H9 (cell line): ENCODE measurements around the gene RCAN2. TPM values are rescaled to one million over a fixed set of nuclear protein-coding genes. Genes with fewer than 3 reads are reported as not detected.

ENCODE experiments used
- DNase-seq: peaks from one replicate; pipeline ENCODE4 v3.0.0-alpha.2; 2017
- H2AFZ ChIP-seq: one replicate; pipeline ENCODE4 v1.6.1; 2013; ENCODE audit warnings: mild to moderate bottlenecking, low read length, control low read depth, moderate library complexity
- H2AK5ac ChIP-seq: 2 replicates; pipeline ENCODE4 v1.6.1; 2013; ENCODE audit warnings: low read length, control low read depth, mixed read lengths; ENCODE audit not compliant: insufficient read length
- H2BK120ac ChIP-seq: one replicate; pipeline ENCODE4 v1.6.1; 2013; ENCODE audit warnings: low read depth, mild to moderate bottlenecking, low read length, control low read depth, inconsistent platforms; ENCODE audit not compliant: poor library complexity, severe bottlenecking
- H2BK12ac ChIP-seq: 2 replicates; pipeline ENCODE4 v1.6.1; 2013; ENCODE audit warnings: low read length, control low read depth, mixed read lengths, low read depth; ENCODE audit not compliant: insufficient read length
- H2BK15ac ChIP-seq: 2 replicates; pipeline ENCODE4 v1.6.1; 2013; ENCODE audit warnings: low read depth, low read length, control low read depth
- H2BK20ac ChIP-seq: one replicate; pipeline ENCODE4 v1.6.1; 2013; ENCODE audit warnings: low read depth, mild to moderate bottlenecking, low read length, control low read depth, inconsistent platforms; ENCODE audit not compliant: poor library complexity, severe bottlenecking
- H2BK5ac ChIP-seq: 2 replicates; pipeline ENCODE4 v1.6.1; 2013; ENCODE audit warnings: low read length, control low read depth, mixed read lengths; ENCODE audit not compliant: insufficient read length
- H3K14ac ChIP-seq: 2 replicates; pipeline ENCODE4 v1.6.1; 2013; ENCODE audit warnings: low read length, control low read depth; ENCODE audit not compliant: insufficient read depth
- H3K18ac ChIP-seq: 2 replicates; pipeline ENCODE4 v1.6.1; 2013; ENCODE audit warnings: low read depth, mild to moderate bottlenecking, mixed read lengths, low read length, control low read depth; ENCODE audit not compliant: insufficient read length
- H3K23ac ChIP-seq: 2 replicates; pipeline ENCODE4 v1.6.1; 2013; ENCODE audit warnings: low read length, control low read depth, mixed read lengths, low read depth; ENCODE audit not compliant: insufficient read length
- H3K23me2 ChIP-seq: 2 replicates; pipeline ENCODE4 v1.6.1; 2013; ENCODE audit warnings: low read depth, mild to moderate bottlenecking, mixed read lengths, low read length, control low read depth; ENCODE audit not compliant: insufficient read length, poor library complexity, severe bottlenecking
- H3K27ac ChIP-seq: 2 replicates; pipeline ENCODE4 v1.5.1; 2013; ENCODE audit warnings: low read length, control low read depth, mixed read lengths, low read depth; ENCODE audit not compliant: insufficient read length
- H3K27me3 ChIP-seq: 2 replicates; pipeline ENCODE4 v1.6.1; 2013; ENCODE audit warnings: low read length, control low read depth, inconsistent platforms; ENCODE audit not compliant: insufficient read depth
- H3K4ac ChIP-seq: 2 replicates; pipeline ENCODE4 v1.6.1; 2013; ENCODE audit warnings: low read depth, mild to moderate bottlenecking, control low read depth, inconsistent platforms, low read length, moderate library complexity
- H3K4me1 ChIP-seq: 2 replicates; pipeline ENCODE4 v1.6.1; 2013; ENCODE audit warnings: low read length, control low read depth, inconsistent platforms; ENCODE audit not compliant: insufficient read depth
- H3K4me2 ChIP-seq: 2 replicates; pipeline ENCODE4 v1.6.1; 2013; ENCODE audit warnings: low read length, control low read depth, mixed read lengths; ENCODE audit not compliant: insufficient read length, insufficient read depth
- H3K56ac ChIP-seq: 2 replicates; pipeline ENCODE4 v1.6.1; 2013; ENCODE audit warnings: low read depth, mild to moderate bottlenecking, mixed read lengths, low read length, control low read depth; ENCODE audit not compliant: insufficient read length
- H3K79me1 ChIP-seq: 2 replicates; pipeline ENCODE4 v1.6.1; 2013; ENCODE audit warnings: low read depth, mild to moderate bottlenecking, moderate library complexity, low read length, control low read depth, inconsistent platforms; ENCODE audit not compliant: insufficient read depth, poor library complexity, severe bottlenecking
- H3K79me2 ChIP-seq: 2 replicates; pipeline ENCODE4 v1.6.1; 2013; ENCODE audit warnings: low read length, control low read depth, inconsistent platforms; ENCODE audit not compliant: insufficient read depth
- H3K9ac ChIP-seq: 2 replicates; pipeline ENCODE4 v1.6.1; 2013; ENCODE audit warnings: low read length, control low read depth, mixed read lengths; ENCODE audit not compliant: insufficient read length; ENCODE audit errors: extremely low read depth
- H3K9me3 ChIP-seq: one replicate; pipeline ENCODE4 v1.6.1; 2013; ENCODE audit warnings: low read depth, low read length, inconsistent platforms; ENCODE audit not compliant: control insufficient read depth
- H3T11ph ChIP-seq: one replicate; pipeline ENCODE4 v1.6.1; 2013; ENCODE audit warnings: mild to moderate bottlenecking, low read length, control low read depth, inconsistent platforms
- H4K20me1 ChIP-seq: one replicate; pipeline ENCODE4 v1.6.1; 2013; ENCODE audit not compliant: control insufficient read depth, insufficient read length, insufficient read depth
- H4K5ac ChIP-seq: 2 replicates; pipeline ENCODE4 v1.6.1; 2013; ENCODE audit warnings: low read depth, mild to moderate bottlenecking, mixed read lengths, low read length, control low read depth; ENCODE audit not compliant: insufficient read length
- H4K8ac ChIP-seq: replicated peaks from 2 replicates; pipeline ENCODE4 v1.6.1; 2013; ENCODE audit warnings: low read length, control low read depth, mixed read lengths, low read depth; ENCODE audit not compliant: insufficient read length
- H4K91ac ChIP-seq: 2 replicates; pipeline ENCODE4 v1.6.1; 2013; ENCODE audit warnings: low read depth, mild to moderate bottlenecking, moderate library complexity, mixed read lengths, low read length, control low read depth; ENCODE audit not compliant: insufficient read length
- H3K27ac Mint-ChIP-seq, 3 experiments: 2 replicates in 2 of 3; 3 replicates in 1 of 3; pipeline ENCODE4 v1.8.0; 2020 to 2021; ENCODE audit warnings: mixed read lengths in 3 of 3, mild to moderate bottlenecking in 1 of 3, moderate library complexity in 1 of 3
- H3K27me3 Mint-ChIP-seq: 2 replicates; pipeline ENCODE4 v1.8.0; 2021; ENCODE audit warnings: low read depth, mild to moderate bottlenecking, moderate library complexity, mixed read lengths
- H3K36me3 Mint-ChIP-seq, 3 experiments: 2 replicates in 2 of 3; 3 replicates in 1 of 3; pipeline ENCODE4 v1.8.0; 2020 to 2021; ENCODE audit warnings: low read depth in 3 of 3, mixed read lengths in 3 of 3; ENCODE audit not compliant: insufficient read depth in 1 of 3
- H3K4me1 Mint-ChIP-seq, 2 experiments: 2 replicates each; pipeline ENCODE4 v1.8.0; 2020; ENCODE audit warnings: mixed read lengths in 2 of 2
- H3K4me3 Mint-ChIP-seq, 2 experiments: 2 replicates in 1 of 2; 3 replicates in 1 of 2; pipeline ENCODE4 v1.8.0; 2020 to 2021; ENCODE audit warnings: mild to moderate bottlenecking in 2 of 2, mixed read lengths in 2 of 2, moderate library complexity in 1 of 2
- H3K9me3 Mint-ChIP-seq, 2 experiments: 2 replicates in 1 of 2; 3 replicates in 1 of 2; pipeline ENCODE4 v1.8.0; 2020; ENCODE audit warnings: mild to moderate bottlenecking in 2 of 2, mixed read lengths in 2 of 2, moderate library complexity in 1 of 2
- CTCF ChIP-seq: fragments of 200-600 bp; sonication (generic); conservative IDR thresholded peaks from 3 replicates; pipeline ENCODE4 v1.8.0; 2021; ENCODE audit warnings: antibody characterized with exemption, mild to moderate bottlenecking
- WGBS: extraction: QIAGEN DNeasy Blood & Tissue Kit; methylation state at CpG from one replicate; pipeline ENCODE4 v1.1.7; 2013; ENCODE audit warnings: missing lambda C conversion rate, low lambda C conversion rate, mixed read lengths; ENCODE audit not compliant: insufficient read length; ENCODE audit errors: extremely low coverage; 5-methylcytosine and 5-hydroxymethylcytosine counted together
- total RNA-seq: library from RNA; stranded (reverse); gene quantifications from 2 replicates; pipeline ENCODE4 v1.2.1, GENCODE V29; 2021

Gene RCAN2
- total RNA-seq, 1 experiment from 2014 or later = 3.0 TPM

GRCh38 chr6:46469021-46469420 lies 22.2 kb downstream of the RCAN2 start:
- no peaks in the 10 kb centered on the region for H3K79me2 ChIP-seq
- no peaks in the 10 kb centered on the region for H3K9me3 ChIP-seq
- no peak overlapping the region for H2BK5ac ChIP-seq
- H3K27ac ChIP-seq = no peak overlapping the region
- no peak for DNase-seq
- Mint-ChIP-seq H3K4me1 (peaks cover 36 to 39% of the 10 kb centered on the region in 2 experiments), H3K36me3 (peaks cover 0 to 4% (median 3%) of the 10 kb centered on the region in 3 experiments; a peak in 3 of 7 replicates), H3K27ac (peak overlapping the region; percentile 19 to 91 (median 72); a peak in 6 of 7 replicates), H3K9me3 (peaks cover 0 to 7% of the 10 kb centered on the region in 2 experiments; a peak in 3 of 5 replicates), H3K27me3 (no peaks in the 10 kb centered on the region), H3K4me3 (no peak overlapping the region)
- H4K8ac ChIP-seq = no peak overlapping the region
- H3K14ac ChIP-seq = no peak overlapping the region
- no peak overlapping the region for H4K5ac ChIP-seq
- no peak overlapping the region for H2AFZ ChIP-seq
- H4K20me1 ChIP-seq = no peaks in the 10 kb centered on the region
- H3K56ac ChIP-seq = no peak overlapping the region
- no peaks in the 10 kb centered on the region for H3K27me3 ChIP-seq
- no peak overlapping the region for H2BK120ac ChIP-seq
- no peaks in the 10 kb centered on the region for H3K79me1 ChIP-seq
- TF ChIP-seq CTCF = no peak
- no peak overlapping the region for H2BK20ac ChIP-seq
- H2BK15ac ChIP-seq = no peak overlapping the region
- no peak overlapping the region for H2AK5ac ChIP-seq
- no peak overlapping the region for H3K4ac ChIP-seq
- no peak overlapping the region for H3T11ph ChIP-seq
- H3K4me2 ChIP-seq = no peak overlapping the region
- H3K9ac ChIP-seq = no peak overlapping the region
- no peak overlapping the region for H2BK12ac ChIP-seq
- WGBS = no CpG with 5 or more reads among the region's 2 CpGs
- no peak overlapping the region for H4K91ac ChIP-seq
- H3K23ac ChIP-seq = no peak overlapping the region
- H3K23me2 ChIP-seq = peaks cover 4% of the 10 kb centered on the region
- no peak overlapping the region for H3K18ac ChIP-seq
- peaks cover 20% of the 10 kb centered on the region; the same call in 1 of the 2 replicates for H3K4me1 ChIP-seq
